GM18499 (cell line): Measurements from ENCODE around the gene UPK1B.
"Not testable (repeated sequence)": the region's sequence is repeated elsewhere in the genome, so short reads cannot be mapped to it uniquely, and the experiment has no call there.

ENCODE experiments used
- ATAC-seq: cut with Tn5 transposase; IDR thresholded peaks from one replicate; pipeline ENCODE4 v1.9.1; 2021; ENCODE audit warnings: moderate number of reproducible peaks; ENCODE audit not compliant: insufficient read depth, unreplicated experiment

UPK1B gene

GRCh38 chr3:119243058-119243529 is 69.7 kb downstream of the UPK1B start:
- not testable (repeated sequence) for ATAC-seq

GRCh38 chr3:119243712-119244111 is 70.3 kb downstream of the UPK1B start:
- no peak for ATAC-seq

GRCh38 chr3:119245778-119246177 is 72.4 kb downstream of the UPK1B start:
- ATAC-seq, result no peak
